ENCODE measurements around the gene PDK2. TPM values are rescaled to one million over a fixed set of nuclear protein-coding genes. Genes with fewer than 3 reads are reported as not detected.
A peak's percentile ranks its signal among the peaks of the same experiment; 100 is the strongest.

PDK2 gene
- total and polyA plus RNA-seq, 9 of the 15 experiments (the other 6 are each of a cell fraction or from before 2014, with no cell fraction given): 0.03 to 2.5 (median 1.4) TPM

DNA sequence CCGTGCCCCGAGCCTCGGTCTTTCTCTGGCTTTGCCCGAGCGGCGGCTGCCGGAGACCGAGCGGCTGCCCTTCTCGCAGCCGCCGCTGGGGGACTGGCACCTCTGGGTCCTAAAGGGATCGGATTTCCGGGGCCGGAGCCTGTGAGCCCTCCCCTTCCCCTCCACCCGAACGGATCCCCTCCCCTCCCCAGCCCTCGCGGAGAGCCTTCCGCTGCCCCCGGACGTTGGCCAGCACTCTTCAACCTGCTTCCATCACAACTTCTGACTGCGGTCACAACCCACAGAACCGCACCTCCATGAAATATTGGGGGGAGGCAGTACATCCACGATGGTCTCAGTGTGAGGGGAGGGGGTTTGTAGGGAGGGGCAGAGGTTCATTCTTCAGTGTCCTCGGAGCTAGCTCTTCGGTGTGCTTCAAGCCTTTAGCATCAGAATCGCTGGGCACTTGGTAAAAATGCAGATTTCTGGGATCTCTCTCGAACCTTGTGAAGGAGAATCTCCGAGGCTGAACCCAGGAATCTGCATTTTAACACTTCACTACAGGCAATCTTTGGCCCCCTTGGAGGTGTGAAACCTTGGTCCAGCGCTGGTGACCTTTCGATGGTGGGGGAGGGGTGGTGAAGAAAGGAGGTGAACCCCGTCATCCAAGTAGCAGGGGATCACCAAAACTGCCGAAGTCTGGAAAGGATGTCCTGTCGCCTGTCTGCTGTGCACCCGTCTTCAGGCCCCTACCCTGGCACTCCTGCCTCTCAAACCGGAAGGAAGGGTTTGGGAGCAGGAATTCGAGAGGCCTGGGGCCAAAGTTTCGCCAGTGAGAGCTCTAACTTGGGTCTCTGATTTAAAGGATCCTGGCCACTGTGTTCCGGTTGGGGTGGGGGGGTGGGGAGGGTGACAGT, 56.1 kb downstream of the PDK2 start (continued):
- TF ChIP-seq, protein P1, sequence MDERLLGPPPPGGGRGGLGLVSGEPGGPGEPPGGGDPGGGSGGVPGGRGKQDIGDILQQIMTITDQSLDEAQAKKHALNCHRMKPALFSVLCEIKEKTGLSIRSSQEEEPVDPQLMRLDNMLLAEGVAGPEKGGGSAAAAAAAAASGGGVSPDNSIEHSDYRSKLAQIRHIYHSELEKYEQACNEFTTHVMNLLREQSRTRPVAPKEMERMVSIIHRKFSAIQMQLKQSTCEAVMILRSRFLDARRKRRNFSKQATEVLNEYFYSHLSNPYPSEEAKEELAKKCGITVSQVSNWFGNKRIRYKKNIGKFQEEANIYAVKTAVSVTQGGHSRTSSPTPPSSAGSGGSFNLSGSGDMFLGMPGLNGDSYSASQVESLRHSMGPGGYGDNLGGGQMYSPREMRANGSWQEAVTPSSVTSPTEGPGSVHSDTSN (CRISPR knock-in tag; IDR thresholded peaks at IDR 0.05; ENCODE audit: low read depth): no peak
- TF ChIP-seq, protein P1 (tag; conservative IDR thresholded peaks at IDR 0.05; ENCODE audit: low read depth): no peak
- no peak for TF ChIP-seq PCBP2 (IDR thresholded peaks at IDR 0.05; ENCODE audit: low read depth, low read length, poor library complexity, severe bottlenecking)
- TF ChIP-seq RCOR1 (IDR thresholded peaks at IDR 0.05; ENCODE audit: borderline replicate concordance in 1 of 2, low read depth in 2 of 2, low read length in 2 of 2): peak in 1 of 2 experiments; percentile 57; a peak in 2 of 4 replicates
- TF ChIP-seq ZFP1 (CRISPR knock-in tag; IDR thresholded peaks at IDR 0.05): no peak
- no peak for TF ChIP-seq SMAD1 (IDR thresholded peaks at IDR 0.05; ENCODE audit: low read depth, low read length, partially characterized antibody)
- TF ChIP-seq MAFF (IDR thresholded peaks at IDR 0.05; ENCODE audit: low read length): no peak
- TF ChIP-seq KHSRP (IDR thresholded peaks at IDR 0.05): no peak
- no peak; the same call in 1 of the 2 replicates for TF ChIP-seq ESRRA (IDR thresholded peaks at IDR 0.05; ENCODE audit: borderline replicate concordance, low read depth)
- TF ChIP-seq C11orf30 (IDR thresholded peaks at IDR 0.05; ENCODE audit: low read depth): no peak
- peak; percentile 64 for TF ChIP-seq TOE1 (IDR thresholded peaks at IDR 0.05; ENCODE audit: borderline replicate concordance)
- no peak for TF ChIP-seq TOE1 (CRISPR knock-in tag; IDR thresholded peaks at IDR 0.05; ENCODE audit: borderline replicate concordance, low read depth)
- TF ChIP-seq ZNF174 (CRISPR knock-in tag; IDR thresholded peaks at IDR 0.05): no peak
- TF ChIP-seq TCFL5 (CRISPR knock-in tag; conservative IDR thresholded peaks at IDR 0.05): no peak
- TF ChIP-seq, protein P2, sequence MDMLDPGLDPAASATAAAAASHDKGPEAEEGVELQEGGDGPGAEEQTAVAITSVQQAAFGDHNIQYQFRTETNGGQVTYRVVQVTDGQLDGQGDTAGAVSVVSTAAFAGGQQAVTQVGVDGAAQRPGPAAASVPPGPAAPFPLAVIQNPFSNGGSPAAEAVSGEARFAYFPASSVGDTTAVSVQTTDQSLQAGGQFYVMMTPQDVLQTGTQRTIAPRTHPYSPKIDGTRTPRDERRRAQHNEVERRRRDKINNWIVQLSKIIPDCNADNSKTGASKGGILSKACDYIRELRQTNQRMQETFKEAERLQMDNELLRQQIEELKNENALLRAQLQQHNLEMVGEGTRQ (CRISPR knock-in tag; IDR thresholded peaks at IDR 0.05): no peak
- peak; percentile 28; the same call in 1 of the 2 replicates for TF ChIP-seq FOXM1 (IDR thresholded peaks at IDR 0.05; ENCODE audit: low read depth)
- no peak for TF ChIP-seq FOXM1 (CRISPR knock-in tag; IDR thresholded peaks at IDR 0.05; ENCODE audit: low read depth)
- TF ChIP-seq, protein P3, sequence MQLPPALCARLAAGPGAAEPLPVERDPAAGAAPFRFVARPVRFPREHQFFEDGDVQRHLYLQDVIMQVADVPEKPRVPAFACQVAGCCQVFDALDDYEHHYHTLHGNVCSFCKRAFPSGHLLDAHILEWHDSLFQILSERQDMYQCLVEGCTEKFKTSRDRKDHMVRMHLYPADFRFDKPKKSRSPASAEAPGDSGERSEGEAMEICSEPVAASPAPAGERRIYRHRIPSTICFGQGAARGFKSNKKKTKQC (CRISPR knock-in tag; IDR thresholded peaks at IDR 0.05): no peak
- TF ChIP-seq, protein P4, sequence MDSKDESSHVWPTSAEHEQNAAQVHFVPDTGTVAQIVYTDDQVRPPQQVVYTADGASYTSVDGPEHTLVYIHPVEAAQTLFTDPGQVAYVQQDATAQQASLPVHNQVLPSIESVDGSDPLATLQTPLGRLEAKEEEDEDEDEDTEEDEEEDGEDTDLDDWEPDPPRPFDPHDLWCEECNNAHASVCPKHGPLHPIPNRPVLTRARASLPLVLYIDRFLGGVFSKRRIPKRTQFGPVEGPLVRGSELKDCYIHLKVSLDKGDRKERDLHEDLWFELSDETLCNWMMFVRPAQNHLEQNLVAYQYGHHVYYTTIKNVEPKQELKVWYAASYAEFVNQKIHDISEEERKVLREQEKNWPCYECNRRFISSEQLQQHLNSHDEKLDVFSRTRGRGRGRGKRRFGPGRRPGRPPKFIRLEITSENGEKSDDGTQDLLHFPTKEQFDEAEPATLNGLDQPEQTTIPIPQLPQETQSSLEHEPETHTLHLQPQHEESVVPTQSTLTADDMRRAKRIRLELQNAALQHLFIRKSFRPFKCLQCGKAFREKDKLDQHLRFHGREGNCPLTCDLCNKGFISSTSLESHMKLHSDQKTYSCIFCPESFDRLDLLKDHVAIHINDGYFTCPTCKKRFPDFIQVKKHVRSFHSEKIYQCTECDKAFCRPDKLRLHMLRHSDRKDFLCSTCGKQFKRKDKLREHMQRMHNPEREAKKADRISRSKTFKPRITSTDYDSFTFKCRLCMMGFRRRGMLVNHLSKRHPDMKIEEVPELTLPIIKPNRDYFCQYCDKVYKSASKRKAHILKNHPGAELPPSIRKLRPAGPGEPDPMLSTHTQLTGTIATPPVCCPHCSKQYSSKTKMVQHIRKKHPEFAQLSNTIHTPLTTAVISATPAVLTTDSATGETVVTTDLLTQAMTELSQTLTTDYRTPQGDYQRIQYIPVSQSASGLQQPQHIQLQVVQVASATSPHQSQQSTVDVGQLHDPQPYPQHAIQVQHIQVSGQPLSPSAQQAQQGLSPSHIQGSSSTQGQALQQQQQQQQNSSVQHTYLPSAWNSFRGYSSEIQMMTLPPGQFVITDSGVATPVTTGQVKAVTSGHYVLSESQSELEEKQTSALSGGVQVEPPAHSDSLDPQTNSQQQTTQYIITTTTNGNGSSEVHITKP (IDR thresholded peaks at IDR 0.05; ENCODE audit: partially characterized antibody): no peak
- TF ChIP-seq ZNF79 (CRISPR knock-in tag; IDR thresholded peaks at IDR 0.05; ENCODE audit: low read depth): no peak

Data from K562 (cell line).